ENCODE results near the gene PRKAR2A.
"Not testable (repeated sequence)": the region's sequence is repeated elsewhere in the genome, so short reads cannot be mapped to it uniquely, and the experiment has no call there.

Gene PRKAR2A

DNA sequence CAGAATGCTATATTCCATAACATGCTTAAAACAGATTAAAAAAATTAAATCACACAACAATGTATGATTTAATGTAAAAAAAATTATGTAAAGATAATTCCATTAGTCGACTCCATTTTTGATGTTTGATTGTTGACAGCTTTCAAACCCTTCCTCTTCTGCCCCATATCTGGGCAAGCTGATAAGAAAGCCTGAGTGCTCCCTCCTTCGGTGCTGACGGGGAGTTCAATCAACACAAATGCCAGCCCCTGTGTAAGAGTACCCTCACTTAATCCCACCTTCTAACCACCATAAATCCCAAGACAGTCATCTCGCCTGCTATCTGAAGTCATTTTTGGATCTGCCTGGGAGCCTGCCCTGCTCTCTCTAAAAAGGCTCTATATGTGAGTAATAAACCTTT, 70.8 kb downstream of the PRKAR2A start:
- DNase-seq (ENCODE audit: low spot score) = no peak

DNA sequence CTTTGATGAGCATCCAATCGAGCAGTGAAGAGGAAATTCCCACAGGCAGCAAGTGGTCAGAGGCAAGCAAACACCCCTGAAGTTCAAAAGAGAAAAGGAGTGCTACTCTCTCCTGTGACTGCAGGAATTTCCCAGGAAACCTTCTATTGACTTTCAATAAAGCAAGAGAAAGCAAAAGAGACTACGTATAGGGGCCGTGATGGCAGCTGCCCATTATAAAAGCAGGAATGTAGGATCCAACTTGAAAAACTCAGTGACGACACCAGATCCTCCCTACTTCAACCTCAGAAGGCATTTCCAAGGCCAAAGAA, 77.5 kb downstream of the PRKAR2A start:
- no peak for DNase-seq (ENCODE audit: low spot score)

- no peak for DNase-seq (ENCODE audit: low spot score)
Observed at GRCh38 chr3:48765376-48765775, 82.3 kb downstream of the PRKAR2A start.

- no peak for DNase-seq (ENCODE audit: low spot score)
Observed at GRCh38 chr3:48762816-48763215, 84.9 kb downstream of the PRKAR2A start.

GRCh38 chr3:48759991-48760540, 87.6 kb downstream of the PRKAR2A start:
- DNase-seq (ENCODE audit: low spot score) = not testable (repeated sequence)

DNA sequence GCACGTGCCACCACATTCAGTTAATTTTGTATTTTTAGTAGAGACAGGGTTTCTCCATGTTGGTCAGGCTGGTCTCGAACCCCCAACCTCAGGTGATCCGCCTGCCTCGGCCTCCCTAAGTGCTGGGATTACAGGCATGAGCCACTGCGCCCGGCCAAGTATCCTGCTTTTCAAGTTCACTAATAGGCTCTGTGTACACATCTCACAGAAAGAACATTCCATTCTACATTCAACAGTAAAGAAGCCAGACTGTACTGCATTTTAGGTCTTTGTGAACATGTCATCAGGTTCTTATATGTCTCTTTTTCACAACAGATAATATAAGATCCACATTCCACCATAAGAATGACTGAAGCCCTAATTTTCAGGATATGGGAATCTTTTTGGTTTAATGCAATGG, 88.1 kb downstream of the PRKAR2A start:
- DNase-seq (ENCODE audit: low spot score) = not testable (repeated sequence)

GRCh38 chr3:48759071-48759470, 88.6 kb downstream of the PRKAR2A start:
- DNase-seq (ENCODE audit: low spot score) = no peak

GRCh38 chr3:48756640-48757039, 91.0 kb downstream of the PRKAR2A start:
- no peak for DNase-seq (ENCODE audit: low spot score)

DNA sequence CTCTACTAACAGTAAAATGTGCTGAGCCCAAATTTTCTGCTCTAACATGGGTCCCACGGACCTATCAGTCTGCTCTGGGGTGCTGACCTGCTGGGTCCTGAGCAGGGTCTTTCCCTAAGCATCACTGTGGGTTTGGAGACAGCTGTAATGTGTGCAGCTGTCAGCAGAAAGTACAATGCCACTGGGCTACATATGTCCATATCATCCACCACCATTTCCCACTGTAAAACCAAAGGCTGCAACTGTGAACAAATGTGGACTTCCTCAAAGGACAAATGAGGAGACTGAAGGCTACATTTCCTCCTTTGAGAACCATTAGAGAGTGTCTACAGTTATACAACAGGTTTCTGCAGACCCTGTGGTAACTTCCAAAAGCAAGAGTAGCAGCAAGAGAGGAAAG, 96.8 kb downstream of the PRKAR2A start:
- DNase-seq (ENCODE audit: low spot score) = no peak

DNA sequence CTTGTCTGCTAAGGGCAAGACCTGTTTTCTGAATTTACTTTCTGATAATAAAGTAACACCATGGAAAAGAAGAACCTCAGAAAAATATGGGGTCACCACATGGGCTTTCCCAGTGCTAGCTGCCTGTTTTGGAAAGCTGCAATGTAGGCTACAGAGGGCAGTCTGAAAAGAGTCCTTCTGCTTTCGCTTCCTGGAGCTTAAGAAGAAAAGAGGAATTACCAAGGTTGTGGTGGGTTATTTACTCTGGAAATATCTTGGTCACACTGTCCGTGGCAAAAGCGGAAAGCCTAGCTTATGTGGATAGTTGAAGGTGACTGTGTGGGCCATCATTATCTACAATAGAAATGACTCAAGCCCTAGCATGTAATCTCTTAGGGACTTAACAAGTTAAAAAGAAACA, 98.9 kb downstream of the PRKAR2A start:
- no peak for DNase-seq (ENCODE audit: low spot score)

- DNase-seq (ENCODE audit: low spot score) = no peak
Observed at GRCh38 chr3:48747706-48748105, 100.0 kb downstream of the PRKAR2A start.

DNA sequence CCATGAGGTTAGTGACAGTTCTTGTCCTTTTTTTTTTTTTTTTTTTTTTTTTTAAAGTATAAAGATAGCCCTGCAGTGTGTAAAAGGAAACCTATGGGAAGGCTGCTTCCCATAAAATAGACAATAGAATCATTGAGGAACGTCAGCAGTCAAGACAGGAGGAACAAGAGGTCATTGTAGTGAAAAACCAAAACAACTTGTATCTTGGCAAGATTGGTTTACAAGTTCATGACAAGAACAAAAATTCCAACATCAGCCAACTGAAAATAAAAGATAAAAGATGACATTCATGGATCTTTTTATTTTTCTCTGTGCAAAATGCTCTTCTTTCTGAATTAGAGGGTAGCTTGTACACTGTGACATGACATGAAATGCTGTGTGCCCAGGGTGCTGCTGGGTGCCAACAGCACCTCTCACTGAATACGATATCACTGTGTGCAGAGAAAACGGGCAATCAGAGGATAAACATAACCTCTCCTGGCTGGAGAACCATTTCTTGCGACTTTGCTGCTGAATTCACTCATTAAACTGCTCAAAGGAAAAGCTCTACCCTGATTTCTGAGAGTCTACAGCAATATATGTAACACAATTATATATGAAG, 100.6 kb downstream of the PRKAR2A start:
- no peak for DNase-seq (ENCODE audit: low spot score)

- no peak for DNase-seq (ENCODE audit: low spot score)
Observed at GRCh38 chr3:48743773-48744172, 103.9 kb downstream of the PRKAR2A start.

- DNase-seq (ENCODE audit: low spot score) = not testable (repeated sequence)
Observed at GRCh38 chr3:48741226-48741625, 106.4 kb downstream of the PRKAR2A start.

DNA sequence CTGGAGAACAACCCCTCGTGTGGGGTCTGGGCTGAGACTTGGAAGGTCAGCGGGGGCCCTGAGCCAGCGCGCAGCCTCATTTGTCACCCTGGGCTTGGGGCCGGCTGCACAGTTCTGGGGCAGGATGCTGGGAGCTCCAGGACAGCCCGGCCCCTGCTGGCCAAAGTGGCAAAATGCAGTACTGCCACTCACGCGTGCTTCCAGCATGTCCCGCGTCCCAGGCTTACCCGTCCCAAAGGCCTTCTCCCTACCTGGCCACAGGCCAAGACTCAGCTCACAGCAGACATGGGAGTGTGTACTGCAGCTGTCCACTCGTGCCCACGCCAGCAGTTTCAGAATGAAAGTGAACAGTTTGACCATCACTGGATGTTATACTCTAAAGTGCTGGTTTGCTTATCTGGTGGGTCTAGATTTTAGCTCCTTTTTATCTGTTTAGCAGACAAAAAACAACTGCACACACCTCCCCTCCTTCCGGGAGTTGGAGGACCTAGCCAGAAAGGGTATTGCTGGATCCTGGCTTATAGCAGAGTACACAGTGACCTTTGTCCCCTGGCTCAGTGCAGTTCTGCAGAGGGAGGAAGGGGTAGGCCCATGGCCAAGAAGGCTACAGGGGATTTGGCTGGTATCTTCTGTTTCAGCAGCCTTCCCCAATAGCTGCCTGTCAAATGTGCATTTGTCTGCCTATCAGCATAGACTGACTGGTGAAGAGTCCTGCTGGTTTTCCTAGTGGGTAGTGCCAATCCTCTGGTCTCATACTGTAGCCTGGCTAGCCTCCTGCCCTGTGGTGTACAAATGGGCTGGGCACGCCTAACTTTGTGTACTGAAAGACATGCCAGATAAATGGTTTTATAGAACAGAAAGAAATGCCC, 107.5 kb downstream of the PRKAR2A start:
- DNase-seq (ENCODE audit: low spot score) = peak; percentile 71

- no peak for DNase-seq (ENCODE audit: low spot score)
Observed at GRCh38 chr3:48739617-48739954, 108.1 kb downstream of the PRKAR2A start.

- DNase-seq (ENCODE audit: low spot score) = no peak
Observed at GRCh38 chr3:48738926-48739616, 108.6 kb downstream of the PRKAR2A start.

- no peak for DNase-seq (ENCODE audit: low spot score)
Observed at GRCh38 chr3:48738144-48738536, 109.5 kb downstream of the PRKAR2A start.

DNA sequence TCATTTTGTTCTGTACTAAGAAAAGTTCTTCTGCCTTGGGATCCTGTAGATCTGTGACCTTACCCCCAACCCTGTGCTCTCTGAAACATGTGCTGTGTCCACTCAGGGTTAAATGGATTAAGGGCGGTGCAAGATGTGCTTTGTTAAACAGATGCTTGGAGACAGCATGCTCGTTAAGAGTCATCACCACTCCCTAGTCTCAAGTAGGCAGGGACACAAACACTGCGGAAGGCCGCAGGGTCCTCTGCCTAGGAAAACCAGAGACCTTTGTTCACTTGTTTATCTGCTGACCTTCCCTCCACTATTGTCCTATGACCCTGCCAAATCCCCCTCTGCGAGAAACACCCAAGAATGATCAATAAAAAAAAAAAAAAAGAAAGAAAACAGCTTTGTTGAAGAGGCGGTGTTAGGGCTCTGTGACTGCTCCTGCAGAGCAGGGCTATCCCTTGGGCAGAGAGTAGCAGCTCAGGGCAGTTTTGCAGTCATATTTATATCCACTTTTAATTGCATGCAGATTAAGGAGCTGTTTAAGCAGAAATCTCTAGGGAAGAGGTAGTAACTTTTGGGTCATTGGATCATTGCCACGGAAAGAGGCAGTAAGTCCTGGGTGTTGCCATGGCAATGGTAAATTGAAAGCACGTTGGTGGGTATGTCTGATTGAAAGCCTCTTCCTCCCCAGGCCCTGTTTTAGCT, 112.5 kb downstream of the PRKAR2A start:
- not testable (repeated sequence) for DNase-seq (ENCODE audit: low spot score)

DNA sequence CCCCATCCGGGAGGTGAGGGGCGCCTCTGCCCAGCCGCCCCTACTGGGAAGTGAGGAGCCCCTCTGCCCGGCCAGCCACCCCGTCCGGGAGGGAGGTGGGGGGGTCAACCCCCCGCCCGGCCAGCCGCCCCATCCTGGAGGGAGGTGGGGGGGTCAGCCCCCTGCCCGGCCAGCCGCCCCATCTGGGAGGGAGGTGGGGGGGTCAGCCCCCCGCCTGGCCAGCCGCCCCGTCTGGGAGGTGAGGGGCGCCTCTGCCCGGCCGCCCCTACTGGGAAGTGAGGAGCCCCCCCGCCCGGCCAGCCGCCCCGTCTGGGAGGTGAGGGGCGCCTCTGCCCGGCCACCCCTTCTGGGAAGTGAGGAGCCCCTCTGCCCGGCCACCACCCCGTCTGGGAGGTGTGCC, 113.1 kb downstream of the PRKAR2A start:
- not testable (repeated sequence) for DNase-seq (ENCODE audit: low spot score)

GRCh38 chr3:48733752-48734518, 113.7 kb downstream of the PRKAR2A start:
- DNase-seq (ENCODE audit: low spot score) = not testable (repeated sequence)

- DNase-seq (ENCODE audit: low spot score) = no peak
Observed at GRCh38 chr3:48727511-48727910, 120.2 kb downstream of the PRKAR2A start.

Measured in left forelimb (tissue), 1 donor.